Cortex of kidney (tissue), 1 donor: ENCODE results near the gene TMPRSS11A.

Experiments used
- DNase-seq: peaks from one replicate; lab custom pipeline; 2025; lab: John Stamatoyannopoulos, UW

TMPRSS11A gene

GRCh38 chr4:67912080-67912479, 51.2 kb downstream of the TMPRSS11A start:
- DNase-seq = no peak

- DNase-seq = no peak
These were observed 51.7 kb downstream of the TMPRSS11A start for GRCh38 chr4:67911638-67912037.

GRCh38 chr4:67911141-67911540, 52.2 kb downstream of the TMPRSS11A start:
- DNase-seq = no peak

- DNase-seq = no peak
These were observed 52.7 kb downstream of the TMPRSS11A start for GRCh38 chr4:67910585-67910905.

- DNase-seq = no peak
These were observed 53.2 kb downstream of the TMPRSS11A start for GRCh38 chr4:67909905-67910584.

- DNase-seq = no peak
These were observed 55.6 kb downstream of the TMPRSS11A start for GRCh38 chr4:67907650-67908049.

- no peak for DNase-seq
These were observed 64.2 kb downstream of the TMPRSS11A start for GRCh38 chr4:67899096-67899495.

GRCh38 chr4:67897686-67898085, 65.6 kb downstream of the TMPRSS11A start:
- no peak for DNase-seq

- DNase-seq = no peak
These were observed 66.8 kb downstream of the TMPRSS11A start for GRCh38 chr4:67896421-67897065.

- no peak for DNase-seq
These were observed 68.6 kb downstream of the TMPRSS11A start for GRCh38 chr4:67894659-67895058.

GRCh38 chr4:67892905-67893304, 70.4 kb downstream of the TMPRSS11A start:
- DNase-seq = no peak

- DNase-seq = no peak
These were observed 71.0 kb downstream of the TMPRSS11A start for GRCh38 chr4:67892253-67892652.

- no peak for DNase-seq
These were observed 71.6 kb downstream of the TMPRSS11A start for GRCh38 chr4:67891645-67892044.

GRCh38 chr4:67886281-67886680, 77.0 kb downstream of the TMPRSS11A start:
- DNase-seq = no peak

- no peak for DNase-seq
These were observed 77.5 kb downstream of the TMPRSS11A start for GRCh38 chr4:67885762-67886161.

GRCh38 chr4:67884701-67885100, 78.6 kb downstream of the TMPRSS11A start:
- no peak for DNase-seq

GRCh38 chr4:67883902-67884301, 79.4 kb downstream of the TMPRSS11A start, which contains the start of gene TMPRSS11D:
TMPRSS11D (minus strand) TSS chr4:67884002; CDS start chr4:67883933, 69 bp downstream.
- DNase-seq = no peak

- no peak for DNase-seq
These were observed 79.8 kb downstream of the TMPRSS11A start for GRCh38 chr4:67883458-67883857.

- no peak for DNase-seq
These were observed 82.3 kb downstream of the TMPRSS11A start for GRCh38 chr4:67880866-67881610.

GRCh38 chr4:67879486-67879885, 83.8 kb downstream of the TMPRSS11A start:
- no peak for DNase-seq

GRCh38 chr4:67877086-67877485, 86.2 kb downstream of the TMPRSS11A start:
- no peak for DNase-seq

GRCh38 chr4:67874986-67875385, 88.3 kb downstream of the TMPRSS11A start:
- no peak for DNase-seq

- DNase-seq = no peak
These were observed 90.2 kb downstream of the TMPRSS11A start for GRCh38 chr4:67873116-67873515.
